SK-N-SH treated with all-trans-retinoic acid at 6 μM for 48 hours (cell line): ENCODE data around the gene CRADD.

ENCODE experiments used
- ATAC-seq: fragments of 200-7000 bp; cut with Tn5 transposase; 3 replicates; pipeline ENCODE4 v1.9.1; 2020; ENCODE audit warnings: mild to moderate bottlenecking, moderate library complexity
- ARNTL ChIP-seq: fragments of 450-650 bp; formaldehyde crosslinking; IDR thresholded peaks from 2 replicates; pipeline ENCODE4 v1.5.0; 2020; ENCODE audit warnings: low read depth, mild to moderate bottlenecking, moderate library complexity, borderline replicate concordance
- BACH2 ChIP-seq: fragments of 250-450 bp; sonication (Bioruptor Pico); IDR thresholded peaks from 2 replicates; pipeline ENCODE4 v1.9.0; 2021; ENCODE audit warnings: mild to moderate bottlenecking, borderline replicate concordance
- CSDC2 ChIP-seq: fragments of 250-450 bp; sonication (Bioruptor Pico); IDR thresholded peaks from 2 replicates; pipeline ENCODE4 v1.5.0; 2020; ENCODE audit warnings: mild to moderate bottlenecking, moderate library complexity
- CSRNP3 ChIP-seq: fragments of 250-450 bp; sonication (Bioruptor Pico); IDR thresholded peaks from 2 replicates; pipeline ENCODE4 v1.5.1; 2021; ENCODE audit warnings: mild to moderate bottlenecking, moderate library complexity
- ESRRG ChIP-seq: fragments of 250-450 bp; sonication (Bioruptor Pico); IDR thresholded peaks from 2 replicates; pipeline ENCODE4 v1.6.1; 2021; ENCODE audit warnings: mild to moderate bottlenecking
- GLIS3 ChIP-seq: fragments of 250-450 bp; sonication (Bioruptor Pico); IDR thresholded peaks from 2 replicates; pipeline ENCODE4 v1.5.0; 2020; ENCODE audit warnings: mild to moderate bottlenecking, moderate library complexity
- ISL1 ChIP-seq: fragments of 250-450 bp; sonication (Bioruptor Pico); IDR thresholded peaks from 2 replicates; pipeline ENCODE4 v2.1.2; 2022; ENCODE audit warnings: mild to moderate bottlenecking, moderate library complexity
- OSR1 ChIP-seq: fragments of 250-450 bp; sonication (Bioruptor Pico); IDR thresholded peaks from 2 replicates; pipeline ENCODE4 v1.8.0; 2022; ENCODE audit warnings: moderate library complexity, mild to moderate bottlenecking, inconsistent platforms
- PATZ1 ChIP-seq: fragments of 250-450 bp; sonication (Bioruptor Pico); IDR thresholded peaks from 2 replicates; pipeline ENCODE4 v1.8.0; 2020; ENCODE audit warnings: mild to moderate bottlenecking, moderate library complexity, borderline replicate concordance
- POU6F1 ChIP-seq: fragments of 250-450 bp; sonication (Bioruptor Pico); IDR thresholded peaks from 2 replicates; pipeline ENCODE4 v1.8.0; 2021; ENCODE audit warnings: low read depth, mild to moderate bottlenecking, moderate library complexity, borderline replicate concordance
- PPARA ChIP-seq: fragments of 250-450 bp; sonication (Bioruptor Pico); IDR thresholded peaks from 2 replicates; pipeline ENCODE4 v1.5.0; 2020; ENCODE audit warnings: mild to moderate bottlenecking, borderline replicate concordance
- RARB ChIP-seq: fragments of 250-450 bp; sonication (Bioruptor Pico); IDR thresholded peaks from 2 replicates; pipeline ENCODE4 v1.8.0; 2021; ENCODE audit warnings: mild to moderate bottlenecking, moderate library complexity
- TCF4 ChIP-seq: fragments of 250-450 bp; sonication (Bioruptor Pico); IDR thresholded peaks from 2 replicates; pipeline ENCODE4 v1.8.0; 2021; ENCODE audit warnings: mild to moderate bottlenecking, moderate library complexity, borderline replicate concordance
- TOX ChIP-seq: fragments of 250-450 bp; sonication (Bioruptor Pico); IDR thresholded peaks from 2 replicates; pipeline ENCODE4 v1.8.0; 2021; ENCODE audit warnings: mild to moderate bottlenecking, moderate library complexity, borderline replicate concordance
- TSHZ2 ChIP-seq: fragments of 250-450 bp; sonication (Bioruptor Pico); IDR thresholded peaks from 2 replicates; pipeline ENCODE4 v1.5.0; 2020; ENCODE audit warnings: mild to moderate bottlenecking, moderate library complexity
- ZC3H10 ChIP-seq: fragments of 250-450 bp; sonication (Bioruptor Pico); IDR thresholded peaks from 2 replicates; pipeline ENCODE4 v1.5.1; 2021; ENCODE audit warnings: mild to moderate bottlenecking, moderate library complexity
- ZFP3 ChIP-seq: fragments of 250-450 bp; sonication (Bioruptor Pico); IDR thresholded peaks from 2 replicates; pipeline ENCODE4 v1.5.0; 2020; ENCODE audit warnings: mild to moderate bottlenecking, moderate library complexity
- ZFP30 ChIP-seq: fragments of 450-650 bp; formaldehyde crosslinking; IDR thresholded peaks from 2 replicates; pipeline ENCODE4 v1.5.0; 2022; ENCODE audit warnings: mild to moderate bottlenecking, moderate library complexity
- ZNF565 ChIP-seq: fragments of 450-650 bp; formaldehyde crosslinking; conservative IDR thresholded peaks from 2 replicates; pipeline ENCODE4 v1.5.0; 2020; ENCODE audit warnings: low read depth, mild to moderate bottlenecking, moderate library complexity
- ZNF70 ChIP-seq: fragments of 450-650 bp; formaldehyde crosslinking; IDR thresholded peaks from 2 replicates; pipeline ENCODE4 v1.5.0; 2020; ENCODE audit warnings: mild to moderate bottlenecking, moderate library complexity
- ZNF8 ChIP-seq: fragments of 450-650 bp; formaldehyde crosslinking; IDR thresholded peaks from 2 replicates; pipeline ENCODE4 v1.5.0; 2020; ENCODE audit warnings: mild to moderate bottlenecking, moderate library complexity

Gene CRADD

GRCh38 chr12:93678779-93679178 lies 1.6 kb downstream of the CRADD start:
- TF ChIP-seq ZNF70 (CRISPR knock-in tag) (no peak), TOX (CRISPR knock-in tag) (no peak), OSR1 (CRISPR knock-in tag) (no peak), ZFP30 (CRISPR knock-in tag) (no peak), ISL1 (no peak), ARNTL (CRISPR knock-in tag) (no peak), CSDC2 (CRISPR knock-in tag) (no peak), CSRNP3 (CRISPR knock-in tag) (no peak), ZNF8 (no peak), ZNF565 (no peak), TSHZ2 (CRISPR knock-in tag) (no peak), RARB (CRISPR knock-in tag) (no peak), ZC3H10 (CRISPR knock-in tag) (no peak), ZFP3 (CRISPR knock-in tag) (no peak), GLIS3 (CRISPR knock-in tag) (no peak), PPARA (CRISPR knock-in tag) (no peak), ESRRG (CRISPR knock-in tag) (no peak), POU6F1 (CRISPR knock-in tag) (no peak)
- no peak for ATAC-seq

- TF ChIP-seq ZFP30 (CRISPR knock-in tag) (no peak), ESRRG (CRISPR knock-in tag) (no peak), ARNTL (CRISPR knock-in tag) (no peak), POU6F1 (CRISPR knock-in tag) (no peak), ZFP3 (CRISPR knock-in tag) (no peak), PATZ1 (CRISPR knock-in tag) (no peak), BACH2 (no peak), ISL1 (no peak)
- TF ChIP-seq, all 23 proteins: peak for 0
Observed at GRCh38 chr12:93679308-93679925, 2.2 kb downstream of the CRADD start.

GRCh38 chr12:93680006-93680405 lies 2.8 kb downstream of the CRADD start:
- no peak for TF ChIP-seq ARNTL (CRISPR knock-in tag)
- no peak for TF ChIP-seq BACH2
- TF ChIP-seq ESRRG (CRISPR knock-in tag) = no peak
- no peak for TF ChIP-seq TCF4
- no peak for TF ChIP-seq TOX (CRISPR knock-in tag)
- no peak for TF ChIP-seq ZNF70 (CRISPR knock-in tag)
- no peak for ATAC-seq

More at GRCh38 chr12:93679308-93679925, 2.2 kb downstream of the CRADD start:
- ATAC-seq = no peak
